Fibroblast of villous mesenchyme (primary cell): Measurements from ENCODE around the gene FBXO27. TPM values are rescaled to one million over a fixed set of nuclear protein-coding genes. Genes with fewer than 3 reads are reported as not detected.

Source experiments
- DNase-seq: peaks from one replicate; pipeline ENCODE4 v3.0.0-alpha.2; 2010; ENCODE audit warnings: low read depth
- H3K4me3 ChIP-seq: 2 replicates; pipeline ENCODE4 v1.5.1; 2011; ENCODE audit warnings: low read depth, mild to moderate bottlenecking, low read length
- total RNA-seq: library from RNA; depleted of rRNA; stranded (reverse); fragments of >200 nt; gene quantifications from 2 replicates; pipeline ENCODE4 v1.2.3, GENCODE V29; 2012
- TF ChIP-seq, protein P1 (sequence below): IDR thresholded peaks from 2 replicates; pipeline ENCODE4 v1.5.1; 2012; ENCODE audit warnings: low read depth, mild to moderate bottlenecking, low read length; ENCODE audit not compliant: insufficient read depth

Gene FBXO27
- total RNA-seq, 1 donor: 4.7 TPM

DNA sequence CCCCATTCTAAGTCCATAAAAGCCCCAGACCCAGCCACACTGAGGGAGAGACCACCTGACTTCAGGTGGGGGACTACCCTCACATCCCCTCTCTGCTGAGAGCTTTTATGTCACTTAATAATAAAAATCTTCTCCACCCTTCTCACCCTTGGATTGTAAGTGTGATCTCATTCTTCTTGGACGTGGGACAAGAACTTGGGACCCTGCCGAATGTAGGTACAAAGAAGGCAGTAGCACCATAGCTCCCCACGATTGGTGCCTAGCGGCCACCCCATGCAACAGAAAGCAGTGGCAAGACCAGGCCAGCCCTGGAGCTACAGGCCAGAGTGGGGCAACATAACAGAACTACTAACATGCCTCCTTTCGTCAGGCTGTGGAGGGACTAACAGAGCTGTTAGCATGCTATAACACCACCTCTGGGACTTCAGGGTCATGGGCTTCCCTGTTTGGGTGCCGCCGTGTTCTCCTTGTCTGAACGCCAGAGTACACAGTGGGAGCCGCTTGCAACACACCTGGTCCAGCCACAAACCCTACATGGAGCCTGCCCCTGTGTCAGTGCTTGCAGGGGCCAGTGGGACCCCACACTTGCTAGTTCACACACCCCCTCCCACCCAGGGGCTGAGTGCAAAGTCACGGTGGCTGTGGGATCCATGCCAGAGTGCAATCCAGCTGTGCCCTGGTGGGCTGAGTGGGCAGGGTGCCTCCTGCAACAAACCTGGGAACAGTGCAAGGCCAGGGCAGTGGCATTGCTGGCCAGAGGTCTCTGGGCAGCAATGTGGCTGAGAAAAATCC lies 51.6 kb downstream of the FBXO27 start:
- TF ChIP-seq, protein P1, sequence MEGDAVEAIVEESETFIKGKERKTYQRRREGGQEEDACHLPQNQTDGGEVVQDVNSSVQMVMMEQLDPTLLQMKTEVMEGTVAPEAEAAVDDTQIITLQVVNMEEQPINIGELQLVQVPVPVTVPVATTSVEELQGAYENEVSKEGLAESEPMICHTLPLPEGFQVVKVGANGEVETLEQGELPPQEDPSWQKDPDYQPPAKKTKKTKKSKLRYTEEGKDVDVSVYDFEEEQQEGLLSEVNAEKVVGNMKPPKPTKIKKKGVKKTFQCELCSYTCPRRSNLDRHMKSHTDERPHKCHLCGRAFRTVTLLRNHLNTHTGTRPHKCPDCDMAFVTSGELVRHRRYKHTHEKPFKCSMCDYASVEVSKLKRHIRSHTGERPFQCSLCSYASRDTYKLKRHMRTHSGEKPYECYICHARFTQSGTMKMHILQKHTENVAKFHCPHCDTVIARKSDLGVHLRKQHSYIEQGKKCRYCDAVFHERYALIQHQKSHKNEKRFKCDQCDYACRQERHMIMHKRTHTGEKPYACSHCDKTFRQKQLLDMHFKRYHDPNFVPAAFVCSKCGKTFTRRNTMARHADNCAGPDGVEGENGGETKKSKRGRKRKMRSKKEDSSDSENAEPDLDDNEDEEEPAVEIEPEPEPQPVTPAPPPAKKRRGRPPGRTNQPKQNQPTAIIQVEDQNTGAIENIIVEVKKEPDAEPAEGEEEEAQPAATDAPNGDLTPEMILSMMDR: no peak
- DNase-seq: no peak
- no peak overlapping the region for H3K4me3 ChIP-seq

DNA sequence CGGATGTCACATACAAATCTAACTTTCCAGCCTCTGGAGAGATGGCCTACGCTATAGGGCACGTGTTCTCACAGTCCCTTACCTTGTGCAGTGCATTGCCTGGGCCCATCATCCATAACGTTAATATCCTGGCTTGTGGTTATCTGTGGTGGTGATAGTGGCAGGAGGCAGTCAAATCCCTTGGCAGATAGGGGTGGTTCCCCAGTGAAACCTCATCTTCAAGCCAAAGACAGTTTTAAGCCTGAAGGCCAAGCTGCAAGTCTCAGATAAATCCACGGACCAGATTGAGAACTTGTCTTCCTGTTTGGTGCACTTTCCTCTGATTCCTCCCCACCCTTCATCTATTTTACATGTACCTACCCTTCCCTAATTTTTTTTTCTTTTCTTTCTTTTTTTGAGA lies 52.5 kb downstream of the FBXO27 start:
- no peak overlapping the region for H3K4me3 ChIP-seq
- DNase-seq: no peak
- TF ChIP-seq, protein P1: no peak

DNA sequence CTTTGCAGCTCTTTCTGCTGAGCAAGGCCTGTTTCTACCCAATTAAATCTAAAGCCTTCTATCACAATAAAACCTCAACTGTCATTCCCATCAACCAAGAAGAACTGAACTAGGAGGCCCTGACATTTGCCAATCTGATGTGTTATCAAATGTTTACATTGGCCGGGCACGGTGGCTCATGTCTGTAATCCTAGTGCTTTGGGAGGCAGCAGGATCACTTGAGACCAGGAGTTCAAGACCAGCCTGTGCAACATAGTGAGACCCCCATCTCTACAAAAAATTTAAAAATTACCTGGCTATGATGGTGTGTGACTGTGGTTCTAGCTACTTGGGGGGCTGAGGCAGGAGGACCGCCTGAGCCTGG lies 54.0 kb downstream of the FBXO27 start:
- no peak for DNase-seq
- TF ChIP-seq, protein P1: no peak
- no peak overlapping the region for H3K4me3 ChIP-seq

DNA sequence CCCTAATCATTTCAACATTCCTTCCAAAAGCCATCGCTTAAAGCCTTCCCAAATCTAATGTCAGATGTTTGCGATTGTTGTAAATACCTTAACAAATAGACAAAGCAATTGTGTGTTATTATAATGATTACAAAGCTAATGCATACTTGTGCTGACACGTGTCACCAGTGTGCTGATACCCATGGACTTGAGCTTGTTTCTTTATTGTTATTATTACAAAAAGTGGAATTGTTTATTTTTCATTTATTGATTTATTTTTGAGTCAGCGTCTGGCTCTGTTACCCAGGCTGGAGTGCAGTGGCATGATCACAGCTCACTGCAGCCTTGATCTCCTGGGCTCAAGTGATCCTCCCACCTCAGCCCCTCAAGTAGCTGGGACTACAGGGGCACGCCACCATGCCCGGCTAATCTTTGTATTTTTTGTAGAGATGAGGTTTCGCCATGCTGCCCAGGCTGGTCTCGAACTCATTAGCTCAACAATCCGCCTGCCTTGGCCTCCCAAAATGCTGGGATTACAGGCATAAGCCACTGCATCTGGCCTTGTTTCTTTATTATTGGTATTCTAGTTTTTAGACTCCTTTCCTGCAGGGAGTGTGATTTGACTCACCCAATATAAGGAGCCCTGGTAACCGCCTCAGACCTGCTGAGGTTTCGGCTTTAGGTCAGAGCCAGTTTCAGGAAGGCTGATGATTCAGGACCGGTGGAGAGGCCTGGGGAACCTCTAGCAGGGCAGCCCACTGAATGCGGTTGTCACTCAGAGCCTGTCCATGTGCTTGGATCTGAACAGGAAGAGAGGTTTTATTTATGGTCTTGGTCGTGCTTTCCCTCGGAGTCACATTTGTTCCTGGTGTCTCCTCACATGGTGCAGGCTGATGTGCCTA lies 54.7 kb downstream of the FBXO27 start:
- no peak for DNase-seq
- TF ChIP-seq, protein P1: no peak
- no peak overlapping the region for H3K4me3 ChIP-seq

DNA sequence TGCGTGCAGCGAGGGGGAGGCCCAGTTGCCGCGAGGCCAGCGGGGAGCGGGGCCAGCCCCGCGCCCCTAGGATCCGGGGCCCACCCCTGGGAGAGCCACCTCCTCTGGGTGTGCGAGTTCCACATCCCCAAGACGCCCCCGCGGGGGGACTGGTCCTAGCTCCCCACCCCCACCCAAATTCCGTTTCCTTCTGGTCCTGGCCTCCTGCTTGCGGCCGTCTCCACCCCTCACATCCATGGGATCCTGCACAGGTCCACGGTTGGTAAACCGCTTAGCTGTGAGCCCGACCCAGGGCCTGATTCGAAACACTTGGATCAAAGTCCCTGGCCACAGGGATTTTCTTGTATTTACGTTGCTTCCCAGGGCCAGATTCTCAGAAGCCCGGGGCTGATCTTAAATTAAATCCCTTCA lies 56.5 kb downstream of the FBXO27 start:
- DNase-seq: peak; percentile 50
- TF ChIP-seq, protein P1: no peak
- peak overlapping the region; percentile 64 for H3K4me3 ChIP-seq

DNA sequence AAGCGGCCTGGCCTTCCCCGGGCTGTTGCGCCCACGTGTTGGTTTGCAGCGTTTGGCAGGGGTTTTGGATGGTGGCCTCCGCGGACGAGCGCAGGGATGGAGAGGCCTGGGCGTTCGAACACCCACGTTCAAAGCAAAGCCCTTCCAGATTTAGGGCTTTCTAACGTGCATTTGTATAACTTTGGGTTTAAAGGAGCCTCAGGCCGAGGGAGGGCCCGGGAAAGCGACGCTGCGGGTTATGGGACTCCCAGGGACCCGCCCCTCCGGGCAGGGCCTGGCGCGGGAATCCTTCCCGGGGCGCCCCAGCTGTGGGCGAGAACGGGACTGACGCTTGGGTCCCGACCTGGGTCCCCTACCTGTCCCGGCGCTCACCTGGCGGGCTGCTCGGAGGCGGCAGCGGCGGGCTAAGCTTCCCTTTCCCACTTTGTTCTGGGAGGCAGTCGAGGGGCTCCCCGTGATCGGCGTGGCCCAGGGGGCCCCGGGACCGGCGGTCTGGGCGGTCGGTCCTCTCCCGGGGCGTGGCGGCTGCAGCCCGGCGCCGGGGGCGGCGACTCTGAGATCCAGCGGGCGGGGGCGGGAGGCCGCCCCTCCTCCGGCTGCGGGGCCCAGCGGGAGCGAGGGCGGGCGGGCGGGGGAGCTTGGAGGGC lies 57.0 kb downstream of the FBXO27 start, which contains the start of gene FBXO17:
Gene FBXO17 (minus strand): TSS at position 529 of the 647 bp plus-strand sequence. CDS start 25,423 bp downstream, outside the sequence.
- peak within 1 kb of the TSS; percentile 70 for H3K4me3 ChIP-seq
- TF ChIP-seq, protein P1: no peak
- DNase-seq: peak; percentile 64
